Brain microvascular endothelial cell (primary cell): ENCODE results near the gene SENP1.

Experiments used
- DNase-seq: peaks from one replicate; pipeline ENCODE4 v3.0.0-alpha.2; 2020
- H3K27ac ChIP-seq: fragments of 250-450 bp; sonication (Bioruptor Pico); 2 replicates; pipeline ENCODE4 v1.5.1; 2020; ENCODE audit warnings: mild to moderate bottlenecking, moderate library complexity
- H3K27me3 ChIP-seq: fragments of 250-450 bp; sonication (Bioruptor Pico); replicated peaks from 2 replicates; pipeline ENCODE4 v1.5.1; 2020; ENCODE audit warnings: mild to moderate bottlenecking
- H3K36me3 ChIP-seq: fragments of 250-450 bp; sonication (Bioruptor Pico); replicated peaks from 2 replicates; pipeline ENCODE4 v1.5.1; 2020; ENCODE audit warnings: mild to moderate bottlenecking
- H3K4me3 ChIP-seq: 2 replicates; pipeline ENCODE4 v1.5.1; 2011; ENCODE audit warnings: low read depth, mild to moderate bottlenecking, control low read depth, low read length, moderate library complexity
- in situ Hi-C: cut with HindIII; loops from 2 replicates; pipeline ENCODE4 v1.10.0; 2017; ENCODE audit warnings: low sequenced_read_pairs, low pct_ligation_motif_present
- TF ChIP-seq, protein P1 (sequence below): IDR thresholded peaks from 2 replicates; pipeline ENCODE4 v1.5.1; 2011; ENCODE audit warnings: low read depth, mild to moderate bottlenecking, moderate library complexity, low read length, control low read depth, inconsistent platforms; ENCODE audit errors: missing control alignments

The SENP1 gene

DNA sequence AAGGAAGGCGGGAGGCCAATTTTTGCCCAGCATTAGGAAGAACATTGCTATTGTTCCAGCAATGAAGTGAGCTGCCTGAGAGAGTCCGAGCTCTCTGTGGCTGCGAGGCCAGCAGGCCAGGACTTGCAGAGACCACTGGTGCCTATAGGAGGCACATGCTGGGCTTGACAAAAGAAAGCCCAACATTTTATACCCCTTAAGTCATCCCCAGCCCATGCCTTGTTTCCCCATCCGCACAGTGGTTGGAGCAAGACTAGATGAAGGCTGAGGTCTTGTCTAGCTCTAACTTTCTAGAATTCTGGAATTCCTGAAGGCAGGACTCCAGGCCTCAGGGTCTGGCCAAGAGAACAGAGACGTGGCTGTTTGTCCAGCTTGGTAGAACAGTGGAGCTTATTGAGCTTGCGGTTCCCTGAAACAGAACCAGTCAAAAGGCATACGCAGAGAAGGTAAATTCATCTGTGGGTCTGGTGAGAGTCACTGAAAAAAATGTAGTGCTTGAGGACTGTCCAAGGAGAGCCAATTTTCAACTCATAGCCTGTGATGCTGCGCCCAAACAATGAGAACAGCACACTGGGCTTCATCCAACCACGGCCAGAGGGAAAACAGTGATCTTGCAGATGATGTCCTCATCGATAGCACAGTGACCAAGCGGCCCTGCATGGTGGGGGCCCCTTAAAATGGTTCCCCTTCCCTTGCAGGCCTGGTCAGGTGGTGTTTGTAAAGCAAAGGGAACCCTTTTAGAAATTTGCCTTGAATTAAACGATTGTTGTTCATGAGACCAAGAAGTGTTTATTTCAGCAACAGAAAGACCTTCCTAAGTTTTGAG, 74.5 kb downstream of the SENP1 start:
- Histone ChIP-seq H3K4me3 (no peak overlapping the region), H3K27me3 (no peaks in the 10 kb centered on the region), H3K27ac (no peak overlapping the region), H3K36me3 (no peaks in the 10 kb centered on the region)
- DNase-seq = no peak
- TF ChIP-seq, protein P1, sequence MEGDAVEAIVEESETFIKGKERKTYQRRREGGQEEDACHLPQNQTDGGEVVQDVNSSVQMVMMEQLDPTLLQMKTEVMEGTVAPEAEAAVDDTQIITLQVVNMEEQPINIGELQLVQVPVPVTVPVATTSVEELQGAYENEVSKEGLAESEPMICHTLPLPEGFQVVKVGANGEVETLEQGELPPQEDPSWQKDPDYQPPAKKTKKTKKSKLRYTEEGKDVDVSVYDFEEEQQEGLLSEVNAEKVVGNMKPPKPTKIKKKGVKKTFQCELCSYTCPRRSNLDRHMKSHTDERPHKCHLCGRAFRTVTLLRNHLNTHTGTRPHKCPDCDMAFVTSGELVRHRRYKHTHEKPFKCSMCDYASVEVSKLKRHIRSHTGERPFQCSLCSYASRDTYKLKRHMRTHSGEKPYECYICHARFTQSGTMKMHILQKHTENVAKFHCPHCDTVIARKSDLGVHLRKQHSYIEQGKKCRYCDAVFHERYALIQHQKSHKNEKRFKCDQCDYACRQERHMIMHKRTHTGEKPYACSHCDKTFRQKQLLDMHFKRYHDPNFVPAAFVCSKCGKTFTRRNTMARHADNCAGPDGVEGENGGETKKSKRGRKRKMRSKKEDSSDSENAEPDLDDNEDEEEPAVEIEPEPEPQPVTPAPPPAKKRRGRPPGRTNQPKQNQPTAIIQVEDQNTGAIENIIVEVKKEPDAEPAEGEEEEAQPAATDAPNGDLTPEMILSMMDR = no peak
- in situ Hi-C loops = no loop called here

- TF ChIP-seq, protein P1 = no peak
- H3K27me3 ChIP-seq = no peaks in the 10 kb centered on the region
- no peak overlapping the region for H3K4me3 ChIP-seq
- H3K27ac ChIP-seq = no peak overlapping the region
- DNase-seq = no peak
- in situ Hi-C loops = no loop called here
- H3K36me3 ChIP-seq = no peaks in the 10 kb centered on the region
These were observed 75.7 kb downstream of the SENP1 start for GRCh38 chr12:48030173-48030650.

GRCh38 chr12:48029491-48030172, 76.2 kb downstream of the SENP1 start:
- DNase-seq = no peak
- Histone ChIP-seq H3K4me3 (no peak overlapping the region), H3K27ac (no peak overlapping the region), H3K27me3 (no peaks in the 10 kb centered on the region), H3K36me3 (no peaks in the 10 kb centered on the region)
- in situ Hi-C loops = no loop called here
- TF ChIP-seq, protein P1 = no peak

DNA sequence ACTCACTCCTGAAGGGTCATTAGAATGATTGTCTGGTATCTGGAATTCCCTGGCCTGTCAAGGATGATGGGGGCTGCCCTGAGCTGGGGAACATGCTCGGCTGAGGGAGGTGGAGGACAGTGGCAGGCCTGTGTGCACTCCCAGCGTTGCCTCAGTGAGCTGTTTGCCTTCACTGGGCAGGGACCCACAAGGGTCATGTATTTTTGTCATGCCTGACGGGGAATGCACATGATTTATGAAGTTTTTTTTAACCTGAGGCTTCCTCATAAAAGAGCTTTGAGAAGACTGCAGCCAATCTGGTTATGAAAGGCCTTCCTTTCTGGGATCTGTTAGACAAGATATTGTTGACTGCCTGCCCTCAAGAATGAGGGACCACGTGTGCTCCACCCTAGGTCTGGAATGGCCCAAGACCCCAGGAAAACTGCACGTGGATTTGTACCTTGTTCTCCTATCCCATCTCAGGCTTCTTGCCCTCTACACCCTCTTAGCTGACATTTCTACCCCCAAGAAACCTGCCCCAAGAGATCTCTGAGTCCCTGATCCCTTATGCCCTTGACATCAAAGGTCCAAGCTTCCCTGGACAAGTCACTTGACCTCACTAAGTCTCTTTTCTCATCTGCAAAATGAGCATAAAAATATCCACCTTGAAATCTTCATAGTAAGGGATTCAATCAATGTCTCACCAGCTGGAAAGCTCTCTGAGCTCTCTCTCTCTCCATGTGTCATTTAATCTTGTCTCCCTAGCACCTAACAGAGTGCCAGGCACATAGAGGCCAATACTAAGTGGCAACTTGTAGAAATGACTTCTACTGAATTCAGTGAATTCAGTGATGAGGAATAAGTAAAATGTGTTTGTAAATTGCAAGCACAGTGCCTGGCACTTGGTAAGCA, 77.1 kb downstream of the SENP1 start:
- Histone ChIP-seq H3K27me3 (no peaks in the 10 kb centered on the region), H3K27ac (no peak overlapping the region), H3K4me3 (no peak overlapping the region), H3K36me3 (no peaks in the 10 kb centered on the region)
- in situ Hi-C loops = no loop called here
- no peak for DNase-seq
- TF ChIP-seq, protein P1 = no peak

DNA sequence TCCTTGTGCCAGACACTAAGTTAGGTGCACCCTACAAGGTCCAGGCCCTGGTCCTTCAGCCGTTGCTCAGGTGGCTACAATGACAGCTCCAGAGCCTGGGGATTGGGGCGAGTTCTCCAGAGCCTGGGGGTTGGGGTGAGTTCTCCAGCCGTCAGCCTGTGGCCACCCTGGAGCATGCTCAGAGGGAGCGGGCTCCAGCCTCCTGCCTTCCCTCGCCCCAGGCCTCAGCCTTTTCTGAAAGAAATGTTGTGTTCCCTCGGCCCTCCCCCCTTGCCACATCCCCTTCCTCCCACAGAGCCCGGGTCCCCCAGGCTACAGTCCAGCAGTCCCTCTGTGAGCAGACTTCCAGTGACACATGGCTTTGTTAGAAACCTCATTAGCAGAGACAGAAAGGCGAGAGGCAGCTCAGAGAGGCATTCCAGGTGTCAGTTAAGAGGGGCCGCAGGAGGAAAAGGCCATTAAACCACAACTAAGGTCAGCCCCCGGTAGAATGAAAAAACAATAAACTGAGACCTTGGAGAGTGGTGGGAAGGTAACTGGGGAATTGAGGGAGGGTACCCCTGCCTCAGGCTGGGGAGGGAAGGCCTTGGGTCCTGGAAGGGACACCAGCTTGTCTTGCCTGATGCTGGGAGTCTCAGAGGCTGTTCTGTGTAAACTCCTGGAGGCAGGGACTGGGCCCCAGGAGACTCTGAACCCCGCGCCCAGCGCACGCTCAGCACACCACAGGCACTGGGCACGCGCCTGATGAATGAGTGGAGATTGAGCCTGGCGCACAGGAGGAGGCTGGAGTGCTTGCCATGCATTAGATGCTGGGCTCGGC, 78.5 kb downstream of the SENP1 start:
- TF ChIP-seq, protein P1 = no peak
- DNase-seq = no peak
- in situ Hi-C loops = no loop called here
- Histone ChIP-seq H3K27me3 (peaks cover under 1% of the 10 kb centered on the region), H3K36me3 (no peaks in the 10 kb centered on the region), H3K27ac (no peak overlapping the region), H3K4me3 (no peak overlapping the region)
